NCI-H748 (cell line): ENCODE data around the gene FAM241A.
"Not testable (repeated sequence)": the region's sequence is repeated elsewhere in the genome, so short reads cannot be mapped to it uniquely, and the experiment has no call there.

Experiments used
- DNase-seq: peaks from one replicate; lab custom pipeline; 2025; ENCODE audit not compliant: unreplicated experiment; lab: John Stamatoyannopoulos, UW

The FAM241A gene

GRCh38 chr4:112145326-112145789 is at the start of gene FAM241A:
TSS of gene FAM241A (plus strand) at chr4:112145454. CDS start at chr4:112145581, 127 bp downstream.
- DNase-seq = peak; percentile 73

- no peak for DNase-seq
Measured at GRCh38 chr4:112098841-112099530, 46.3 kb upstream of the FAM241A start.

GRCh38 chr4:112099701-112100297 is 45.5 kb upstream of the FAM241A start:
- DNase-seq = peak; percentile 51

- no peak for DNase-seq
Measured at GRCh38 chr4:112102875-112103370, 42.3 kb upstream of the FAM241A start.

GRCh38 chr4:112105201-112105969 is 39.9 kb upstream of the FAM241A start:
- DNase-seq = no peak

GRCh38 chr4:112109360-112110058 is 35.7 kb upstream of the FAM241A start:
- no peak for DNase-seq

GRCh38 chr4:112110059-112110425 is 35.2 kb upstream of the FAM241A start:
- no peak for DNase-seq

GRCh38 chr4:112111306-112111705 is 33.9 kb upstream of the FAM241A start:
- no peak for DNase-seq

- not testable (repeated sequence) for DNase-seq
Measured at GRCh38 chr4:112112095-112112494, 33.2 kb upstream of the FAM241A start.

- peak; percentile 16 for DNase-seq
Measured at GRCh38 chr4:112112590-112113170, 32.6 kb upstream of the FAM241A start.

- no peak for DNase-seq
Measured at GRCh38 chr4:112113864-112114263, 31.4 kb upstream of the FAM241A start.

- DNase-seq = no peak
Measured at GRCh38 chr4:112114452-112114851, 30.8 kb upstream of the FAM241A start.

GRCh38 chr4:112118742-112119352 is 26.4 kb upstream of the FAM241A start:
- DNase-seq = no peak

- no peak for DNase-seq
Measured at GRCh38 chr4:112119353-112119783, 25.9 kb upstream of the FAM241A start.

- no peak for DNase-seq
Measured at GRCh38 chr4:112120021-112120420, 25.2 kb upstream of the FAM241A start.

- DNase-seq = no peak
Measured at GRCh38 chr4:112125416-112125815, 19.8 kb upstream of the FAM241A start.

- no peak for DNase-seq
Measured at GRCh38 chr4:112127048-112127637, 18.1 kb upstream of the FAM241A start.

- no peak for DNase-seq
Measured at GRCh38 chr4:112127803-112128202, 17.5 kb upstream of the FAM241A start.

- DNase-seq = no peak
Measured at GRCh38 chr4:112128452-112128851, 16.8 kb upstream of the FAM241A start.

- no peak for DNase-seq
Measured at GRCh38 chr4:112130906-112131305, 14.3 kb upstream of the FAM241A start.
